K562 (cell line): Measurements from ENCODE around the gene MYMK. TPM values are rescaled to one million over a fixed set of nuclear protein-coding genes. Genes with fewer than 3 reads are reported as not detected.

Experiments
- ATAC-seq: fragments of 200-7000 bp; cut with Tn5 transposase; 3 replicates; pipeline ENCODE4 v1.9.1; 2020; ENCODE audit warnings: moderate library complexity
- BruUV-seq: library from RNA; stranded (reverse); fragments of 400-500 nt; replicated peaks from 2 replicates; lab custom pipeline; 2021; lab: Mats Ljungman, UMichigan
- CTCF ChIA-PET: fragments of 300-600 bp; formaldehyde crosslinking; extraction: SDS; loops from one replicate; lab custom pipeline; 2021; ENCODE audit warnings: low intra/inter-chr PET ratio; lab: Yijun Ruan, JAX
- POLR2A ChIA-PET: fragments of 300-600, 350-650 bp; sonication (Branson Sonifier 250); formaldehyde crosslinking; extraction: SDS; loops from one replicate; lab custom pipeline; 2021; ENCODE audit warnings: antibody characterized with exemption, inconsistent platforms; lab: Yijun Ruan, JAX
- DNase-seq, 4 experiments: peaks; one replicate each; pipeline versions ENCODE4 v3.0.0 to v3.0.0-alpha.2; 2011 to 2018; ENCODE audit warnings: low spot score in 3 of 4, mixed read lengths in 3 of 4; ENCODE audit errors: extremely low read depth in 1 of 4
- FAIRE-seq: peaks from 2 replicates; lab custom pipeline; 2011; peaks lifted over from hg19 to GRCh38; lab: Jason Lieb, UNC
- H2AFZ ChIP-seq: 2 replicates; pipeline ENCODE4 v1.6.0; 2011; ENCODE audit warnings: low read depth, low read length, control low read depth, inconsistent platforms
- H3K27ac ChIP-seq: fragments of 200-600 bp; 3 replicates; pipeline ENCODE4 v1.8.0; 2011; ENCODE audit warnings: low read depth, mild to moderate bottlenecking, control low read depth, inconsistent platforms, low read length, moderate library complexity, mixed read lengths; ENCODE audit errors: extremely low read depth
- H3K27me3 ChIP-seq, 2 experiments: fragments of 300-600 bp in 1 of 2; 2 replicates in 1 of 2; 3 replicates in 1 of 2; pipeline versions ENCODE4 v1.6.0 to v1.8.0; 2011; ENCODE audit warnings: inconsistent platforms in 2 of 2, low read length in 2 of 2, mild to moderate bottlenecking in 1 of 2, mixed read lengths in 1 of 2, moderate library complexity in 1 of 2; ENCODE audit not compliant: control insufficient read depth in 2 of 2, insufficient read depth in 2 of 2
- H3K36me3 ChIP-seq: fragments of 300-600 bp; 3 replicates; pipeline ENCODE4 v1.8.0; 2011; ENCODE audit warnings: mild to moderate bottlenecking, low read length, inconsistent platforms; ENCODE audit not compliant: control insufficient read depth, insufficient read depth
- H3K4me1 ChIP-seq, 2 experiments: fragments of 200-600 bp in 1 of 2; replicated peaks in 1 of 2; 2 replicates in 1 of 2; 3 replicates in 1 of 2; pipeline versions ENCODE4 v1.5.1 to v1.8.0; 2011; ENCODE audit warnings: inconsistent platforms in 2 of 2, low read length in 2 of 2, mild to moderate bottlenecking in 1 of 2, mixed read lengths in 1 of 2, moderate library complexity in 1 of 2; ENCODE audit not compliant: control insufficient read depth in 2 of 2, insufficient read depth in 2 of 2
- H3K4me2 ChIP-seq: 2 replicates; pipeline ENCODE4 v1.6.1; 2011; ENCODE audit warnings: low read length, control low read depth, inconsistent platforms, mixed read lengths; ENCODE audit not compliant: insufficient read depth
- H3K4me3 ChIP-seq: fragments of 200-600 bp; sonication (generic), shearing (Covaris generic); 2 replicates; pipeline ENCODE4 v1.5.1; 2016; ENCODE audit warnings: control low read depth, inconsistent platforms
- H3K79me2 ChIP-seq: fragments of 200-600 bp; 3 replicates; pipeline ENCODE4 v1.8.0; 2011; ENCODE audit warnings: low read length, inconsistent platforms; ENCODE audit not compliant: control insufficient read depth, insufficient read depth
- H3K9ac ChIP-seq, 2 experiments: 2 replicates each; pipeline versions ENCODE4 v1.6.0 to v1.6.1; 2011; ENCODE audit warnings: low read depth in 2 of 2, low read length in 2 of 2, control low read depth in 1 of 2, inconsistent platforms in 1 of 2, mild to moderate bottlenecking in 1 of 2, mixed read lengths in 1 of 2; ENCODE audit not compliant: insufficient read depth in 1 of 2
- H3K9me1 ChIP-seq: one replicate; pipeline ENCODE4 v1.6.0; 2011; ENCODE audit warnings: inconsistent platforms, mild to moderate bottlenecking, low read length, moderate library complexity; ENCODE audit not compliant: control insufficient read depth, insufficient read depth
- H3K9me3 ChIP-seq: replicated peaks from 2 replicates; pipeline ENCODE4 v1.5.1; 2011; ENCODE audit warnings: low read depth, low read length, inconsistent platforms; ENCODE audit not compliant: control insufficient read depth, insufficient read depth
- H4K20me1 ChIP-seq: replicated peaks from 2 replicates; pipeline ENCODE4 v1.6.1; 2011; ENCODE audit warnings: low read length, inconsistent platforms, mixed read lengths; ENCODE audit not compliant: control insufficient read depth, insufficient read depth
- CREB1 ChIP-seq, 2 experiments: sonication (generic) in 1 of 2; formaldehyde crosslinking in 1 of 2; IDR thresholded peaks; 2 replicates each; pipeline versions ENCODE4 v1.6.1 to v1.8.0; 2012 to 2022; ENCODE audit warnings: inconsistent platforms in 1 of 2, mild to moderate bottlenecking in 1 of 2, missing genetic modification reagents in 1 of 2, moderate library complexity in 1 of 2
- FOXM1 ChIP-seq, 2 experiments: fragments of 450-650 bp in 1 of 2; sonication (generic) in 1 of 2; formaldehyde crosslinking in 1 of 2; IDR thresholded peaks; 2 replicates each; pipeline versions ENCODE4 v1.6.1 to v1.9.0; 2017 to 2022; ENCODE audit warnings: low read depth in 2 of 2, mild to moderate bottlenecking in 2 of 2, missing genetic modification reagents in 1 of 2, moderate library complexity in 1 of 2
- MXI1 ChIP-seq: IDR thresholded peaks from 2 replicates; pipeline ENCODE4 v1.6.1; 2011; ENCODE audit warnings: low read depth, mild to moderate bottlenecking, improper control_type of control experiment, low read length
- NFRKB ChIP-seq: fragments of 450-650 bp; IDR thresholded peaks from 2 replicates; pipeline ENCODE4 v1.6.1; 2016; ENCODE audit warnings: low read depth
- PCBP2 ChIP-seq: fragments of 200-400 bp; formaldehyde crosslinking; IDR thresholded peaks from 2 replicates; pipeline ENCODE4 v1.6.1; 2018; ENCODE audit warnings: low read length, low read depth, mild to moderate bottlenecking, moderate library complexity; ENCODE audit not compliant: poor library complexity, severe bottlenecking
- PRMT5 ChIP-seq: sonication (generic); formaldehyde crosslinking; IDR thresholded peaks from 2 replicates; pipeline ENCODE4 v1.5.0; 2020; ENCODE audit warnings: missing genetic modification reagents
- ZC3H11A ChIP-seq: IDR thresholded peaks from 2 replicates; pipeline ENCODE4 v1.6.1; 2012; ENCODE audit warnings: low read depth, low read length, improper control_type of control experiment
- ZC3H4 ChIP-seq: sonication (generic); formaldehyde crosslinking; IDR thresholded peaks from 2 replicates; pipeline ENCODE4 v1.9.0; 2021; ENCODE audit warnings: missing genetic modification reagents, borderline replicate concordance
- ZNF282 ChIP-seq: sonication (generic); formaldehyde crosslinking; IDR thresholded peaks from 2 replicates; pipeline ENCODE4 v1.8.1; 2023; ENCODE audit warnings: missing genetic modification reagents
- ZNF324 ChIP-seq: fragments of 250-450 bp; sonication (Bioruptor Pico); IDR thresholded peaks from 2 replicates; pipeline ENCODE4 v1.4.0; 2020; ENCODE audit warnings: mild to moderate bottlenecking
- ZNF511 ChIP-seq: sonication (generic); formaldehyde crosslinking; IDR thresholded peaks from 2 replicates; pipeline ENCODE4 v1.8.0; 2022; ENCODE audit warnings: mild to moderate bottlenecking, missing genetic modification reagents
- ZNF644 ChIP-seq: fragments of 200-800 bp; sonication (Bioruptor generic); IDR thresholded peaks from 2 replicates; pipeline ENCODE4 v1.6.1; 2016; ENCODE audit warnings: low read depth, missing genetic modification characterization, missing compliant biosample characterization
- ZNF780A ChIP-seq: fragments of 250-450 bp; sonication (Bioruptor Pico); IDR thresholded peaks from 2 replicates; pipeline ENCODE4 v1.5.0; 2021; ENCODE audit warnings: mild to moderate bottlenecking
- WGBS: fragments of 100-300 bp; shearing (Covaris generic); methylation state at CpG from one replicate; pipeline ENCODE4 v1.1.6; 2016; ENCODE audit warnings: low coverage, mixed read lengths; ENCODE audit not compliant: insufficient coverage; ENCODE audit errors: missing lambda C conversion rate; 5-methylcytosine and 5-hydroxymethylcytosine counted together
- in situ Hi-C: fragments of 300-500 bp; cut with MboI; formaldehyde crosslinking; loops from 4 replicates; pipeline ENCODE4 v1.15.0; 2018; ENCODE audit warnings: inconsistent platforms, mixed read lengths
- intact Hi-C: fragments of 100-400 bp; cut with micrococcal nuclease; formaldehyde crosslinking; loops from 2 replicates; pipeline ENCODE4 v1.14.2; 2022
- polyA plus RNA-seq, 8 experiments: library from polyadenylated mRNA; depleted of rRNA in 4 of 8; stranded (reverse) in 5 of 8; unstranded in 3 of 8; fragments of >200 nt; fragmentation: Nextera tagmentation in 2 of 8; fragmentation: Illumina TruSeq in 1 of 8; extraction: Ambion mirVana in 2 of 8; extraction: Trizol in 1 of 8; gene quantifications; 2 replicates each; pipeline versions ENCODE4 v1.2.1 to v1.2.3, GENCODE V29; 2011 to 2014; ENCODE audit warnings: inconsistent platforms in 1 of 8, missing spikeins in 1 of 8
- total RNA-seq, 7 experiments: library from RNA; depleted of rRNA in 6 of 7; stranded (reverse); fragments of >200 nt in 6 of 7; fragmentation: Illumina TruSeq in 2 of 7; extraction: Trizol in 2 of 7; gene quantifications; 2 replicates each; pipeline versions ENCODE4 v1.2.1 to v1.2.3, GENCODE V29; 2011 to 2021; ENCODE audit warnings: low replicate concordance in 1 of 7
- TF ChIP-seq, protein P1 (sequence below): fragments of 450-650 bp; formaldehyde crosslinking; IDR thresholded peaks from 2 replicates; pipeline ENCODE4 v1.4.0; 2020; ENCODE audit warnings: mild to moderate bottlenecking, moderate library complexity

The MYMK gene
- total and polyA plus RNA-seq, 9 of the 15 experiments (the other 6 are each of a cell fraction or from before 2014, with no cell fraction given): not detected

GRCh38 chr9:133531293-133531692 lies 6.5 kb upstream of the MYMK start:
- no TSS peak for BruUV-seq
- Histone ChIP-seq H4K20me1 (peaks cover 35% of the 10 kb centered on the region), H3K27ac (no peak overlapping the region), H3K79me2 (no peaks in the 10 kb centered on the region), H3K27me3 (peaks cover 60 to 93% of the 10 kb centered on the region in 2 experiments; a peak in 4 of 5 replicates), H3K4me1 (peaks cover 0 to 34% of the 10 kb centered on the region in 2 experiments; a peak in 2 of 5 replicates), H3K9ac (no peak overlapping the region; a peak in 1 of 4 replicates), H3K4me2 (no peak overlapping the region), H3K9me3 (no peaks in the 10 kb centered on the region), H3K4me3 (no peak overlapping the region), H3K36me3 (no peaks in the 10 kb centered on the region), H2AFZ (no peak overlapping the region), H3K9me1 (no peaks in the 10 kb centered on the region)
- no peak for TF ChIP-seq ZNF324 (CRISPR knock-in tag)
- no peak for TF ChIP-seq ZNF282
- TF ChIP-seq MXI1: no peak
- TF ChIP-seq ZC3H11A: no peak
- no peak for TF ChIP-seq CREB1 (IDR thresholded peaks at IDR 0.05)
- no peak for TF ChIP-seq CREB1 (CRISPR knock-in tag; IDR thresholded peaks at IDR 0.05)
- TF ChIP-seq PRMT5: no peak
- no peak for TF ChIP-seq NFRKB
- no peak for TF ChIP-seq ZNF511 (CRISPR knock-in tag)
- TF ChIP-seq FOXM1 (IDR thresholded peaks at IDR 0.05; ENCODE audit: low read depth): no peak
- TF ChIP-seq FOXM1 (CRISPR knock-in tag; IDR thresholded peaks at IDR 0.05; ENCODE audit: low read depth): no peak
- no peak for TF ChIP-seq PCBP2
- no peak for TF ChIP-seq ZNF780A
- TF ChIP-seq ZNF644: no peak
- no peak for TF ChIP-seq ZC3H4 (CRISPR knock-in tag)
- TF ChIP-seq, protein P1, sequence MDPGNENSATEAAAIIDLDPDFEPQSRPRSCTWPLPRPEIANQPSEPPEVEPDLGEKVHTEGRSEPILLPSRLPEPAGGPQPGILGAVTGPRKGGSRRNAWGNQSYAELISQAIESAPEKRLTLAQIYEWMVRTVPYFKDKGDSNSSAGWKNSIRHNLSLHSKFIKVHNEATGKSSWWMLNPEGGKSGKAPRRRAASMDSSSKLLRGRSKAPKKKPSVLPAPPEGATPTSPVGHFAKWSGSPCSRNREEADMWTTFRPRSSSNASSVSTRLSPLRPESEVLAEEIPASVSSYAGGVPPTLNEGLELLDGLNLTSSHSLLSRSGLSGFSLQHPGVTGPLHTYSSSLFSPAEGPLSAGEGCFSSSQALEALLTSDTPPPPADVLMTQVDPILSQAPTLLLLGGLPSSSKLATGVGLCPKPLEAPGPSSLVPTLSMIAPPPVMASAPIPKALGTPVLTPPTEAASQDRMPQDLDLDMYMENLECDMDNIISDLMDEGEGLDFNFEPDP (CRISPR knock-in tag): no peak
- POLR2A ChIA-PET: interaction anchor here (0.7 to 1.3 kb wide), 2 partner anchors 13 to 88 kb away, joined by 3 to 4 read pairs; no protein-coding TSS in a partner anchor
- no peak for FAIRE-seq
- in situ Hi-C loops (no loop called here), intact Hi-C loops (no loop called here)
- WGBS: under 1% methylated on average over 8 of the region's 9 CpGs
- ATAC-seq: no peak
- CTCF ChIA-PET: no interaction called here
- no peak for DNase-seq
